PC-9 (cell line): ENCODE measurements around the gene SYNRG. TPM values are rescaled to one million over a fixed set of nuclear protein-coding genes. Genes with fewer than 3 reads are reported as not detected.

Experiments used
- BruUV-seq: library from RNA; stranded (reverse); fragments of 400-500 nt; replicated peaks from 2 replicates; lab custom pipeline; 2021; lab: Mats Ljungman, UMichigan
- CTCF ChIA-PET: fragments of 300-600 bp; sonication (Branson Sonifier 250); formaldehyde crosslinking; loops from one replicate; lab custom pipeline; 2022; ENCODE audit warnings: antibody characterized with exemption; lab: Charles Lee
- POLR2A ChIA-PET: fragments of 300-600 bp; sonication (Branson Sonifier 250); formaldehyde crosslinking; loops from one replicate; lab custom pipeline; 2022; ENCODE audit warnings: antibody characterized with exemption; ENCODE audit not compliant: unreplicated experiment; lab: Charles Lee
- DNase-seq, 2 experiments: peaks; one replicate each; pipeline versions ENCODE4 v3.0.0 to v3.0.0-alpha.2; 2015 to 2022; ENCODE audit warnings: mixed read lengths in 1 of 2
- H2AFZ ChIP-seq: fragments of 200-600 bp; sonication (generic); 2 replicates; pipeline ENCODE4 v1.8.1; 2017; ENCODE audit warnings: antibody characterized with exemption
- H3F3A ChIP-seq: fragments of 200-600 bp; sonication (generic); 2 replicates; pipeline ENCODE4 v1.8.1; 2017; ENCODE audit warnings: antibody characterized with exemption, mild to moderate bottlenecking, low read depth; ENCODE audit not compliant: insufficient read depth
- H3K27ac ChIP-seq: fragments of 200-600 bp; sonication (generic); 2 replicates; pipeline ENCODE4 v1.6.1; 2016; ENCODE audit warnings: mixed run types
- H3K27me3 ChIP-seq: fragments of 200-600 bp; sonication (generic); 2 replicates; pipeline ENCODE4 v1.6.1; 2016; ENCODE audit warnings: low read depth, mixed run types; ENCODE audit not compliant: insufficient read depth
- H3K36me3 ChIP-seq: fragments of 200-600 bp; sonication (generic); 2 replicates; pipeline ENCODE4 v1.6.1; 2016; ENCODE audit warnings: low read depth, mixed run types
- H3K4me1 ChIP-seq: fragments of 200-600 bp; sonication (generic); replicated peaks from 2 replicates; pipeline ENCODE4 v1.6.1; 2016; ENCODE audit warnings: mixed run types; ENCODE audit not compliant: insufficient read depth
- H3K4me2 ChIP-seq: fragments of 200-600 bp; sonication (generic); 2 replicates; pipeline ENCODE4 v1.6.1; 2017; ENCODE audit warnings: mixed run types
- H3K4me3 ChIP-seq: fragments of 200-600 bp; sonication (generic); 2 replicates; pipeline ENCODE4 v1.6.1; 2016; ENCODE audit warnings: mixed run types
- H3K79me2 ChIP-seq: fragments of 200-600 bp; sonication (generic); 2 replicates; pipeline ENCODE4 v1.6.1; 2017; ENCODE audit warnings: low read depth, mixed run types
- H3K9me2 ChIP-seq: fragments of 200-600 bp; sonication (generic); 2 replicates; pipeline ENCODE4 v1.8.1; 2017; ENCODE audit warnings: mild to moderate bottlenecking; ENCODE audit not compliant: insufficient read depth
- H3K9me3 ChIP-seq: fragments of 200-600 bp; sonication (generic); 2 replicates; pipeline ENCODE4 v1.8.1; 2016; ENCODE audit warnings: low read depth; ENCODE audit not compliant: insufficient read depth
- H4K20me1 ChIP-seq: fragments of 200-600 bp; sonication (generic); 2 replicates; pipeline ENCODE4 v1.8.1; 2017; ENCODE audit not compliant: insufficient read depth
- EZH2 ChIP-seq: fragments of 200-600 bp; sonication (generic); IDR thresholded peaks from 2 replicates; pipeline ENCODE4 v1.8.0; 2017; ENCODE audit warnings: antibody characterized with exemption, low read depth
- intact Hi-C: fragments of 100-400 bp; cut with micrococcal nuclease; formaldehyde crosslinking; loops from one replicate; pipeline ENCODE4 v1.10.0; 2022; ENCODE audit not compliant: unreplicated experiment
- total RNA-seq: library from RNA; stranded (reverse); gene quantifications from 2 replicates; pipeline ENCODE4 v1.2.3, GENCODE V29; 2021
- TF ChIP-seq, protein P1 (sequence below): fragments of 200-600 bp; sonication (generic); conservative IDR thresholded peaks from 2 replicates; pipeline ENCODE4 v1.6.1; 2017; ENCODE audit warnings: mixed run types, antibody characterized with exemption, mild to moderate bottlenecking, moderate library complexity

SYNRG gene
- total RNA-seq, 1 experiment from 2014 or later, result 28.9 TPM

DNA sequence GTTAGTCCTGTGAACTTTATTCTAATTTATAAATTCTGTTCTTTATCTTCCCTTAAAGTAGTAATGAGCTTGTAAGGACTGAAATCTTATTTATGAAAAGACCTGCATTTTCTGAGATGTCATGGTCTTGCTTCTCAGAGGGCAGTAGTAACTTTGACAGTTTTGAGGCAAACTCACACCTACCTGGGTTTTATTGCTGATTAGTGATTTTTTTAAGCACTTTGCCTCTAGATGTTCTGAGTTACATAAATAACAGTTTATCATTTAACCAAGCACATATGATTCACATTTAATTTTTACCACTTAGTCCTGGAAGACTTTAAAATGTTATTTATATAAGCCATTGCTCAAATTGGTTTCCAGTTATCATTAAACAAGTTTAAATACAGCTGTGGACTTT, 108.8 kb downstream of the SYNRG start:
- Histone ChIP-seq H3K4me2 (no peak overlapping the region), H4K20me1 (peaks cover 29% of the 10 kb centered on the region)
- no TSS peak for BruUV-seq

DNA sequence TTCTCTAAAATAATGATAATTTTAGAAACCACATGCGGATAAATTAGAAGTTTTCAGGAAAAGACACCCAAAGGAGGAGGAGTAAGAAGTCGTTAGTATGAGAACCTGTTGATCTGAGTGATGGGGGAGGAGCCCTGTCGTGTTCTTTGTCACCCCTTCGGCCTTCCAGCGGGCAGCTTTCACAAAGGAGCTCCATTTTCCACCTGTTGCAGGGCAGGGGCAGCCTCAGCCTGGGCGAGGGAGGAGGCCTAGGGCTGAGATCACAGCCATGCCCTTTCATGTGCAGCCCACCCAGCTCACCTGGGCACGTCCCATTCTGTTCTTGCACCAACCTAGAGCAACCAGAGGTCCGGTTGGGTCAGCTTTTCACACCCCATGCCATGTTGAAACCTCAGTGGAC, 114.2 kb downstream of the SYNRG start:
- no peak for DNase-seq
- CTCF ChIA-PET, result no interaction called here
- H3K9me3 ChIP-seq, result 0 out of 2 replicates have a peak, but pooled peaks cover 5% of the 10 kb centered on the region
- H3K4me1 ChIP-seq, result peaks cover 48% of the 10 kb centered on the region
- H3K27me3 ChIP-seq, result no peaks in the 10 kb centered on the region
- peaks cover 31% of the 10 kb centered on the region for H4K20me1 ChIP-seq
- TF ChIP-seq, protein P1, sequence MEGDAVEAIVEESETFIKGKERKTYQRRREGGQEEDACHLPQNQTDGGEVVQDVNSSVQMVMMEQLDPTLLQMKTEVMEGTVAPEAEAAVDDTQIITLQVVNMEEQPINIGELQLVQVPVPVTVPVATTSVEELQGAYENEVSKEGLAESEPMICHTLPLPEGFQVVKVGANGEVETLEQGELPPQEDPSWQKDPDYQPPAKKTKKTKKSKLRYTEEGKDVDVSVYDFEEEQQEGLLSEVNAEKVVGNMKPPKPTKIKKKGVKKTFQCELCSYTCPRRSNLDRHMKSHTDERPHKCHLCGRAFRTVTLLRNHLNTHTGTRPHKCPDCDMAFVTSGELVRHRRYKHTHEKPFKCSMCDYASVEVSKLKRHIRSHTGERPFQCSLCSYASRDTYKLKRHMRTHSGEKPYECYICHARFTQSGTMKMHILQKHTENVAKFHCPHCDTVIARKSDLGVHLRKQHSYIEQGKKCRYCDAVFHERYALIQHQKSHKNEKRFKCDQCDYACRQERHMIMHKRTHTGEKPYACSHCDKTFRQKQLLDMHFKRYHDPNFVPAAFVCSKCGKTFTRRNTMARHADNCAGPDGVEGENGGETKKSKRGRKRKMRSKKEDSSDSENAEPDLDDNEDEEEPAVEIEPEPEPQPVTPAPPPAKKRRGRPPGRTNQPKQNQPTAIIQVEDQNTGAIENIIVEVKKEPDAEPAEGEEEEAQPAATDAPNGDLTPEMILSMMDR, result no peak
- no peak for TF ChIP-seq EZH2
- no peak overlapping the region for H3K4me3 ChIP-seq
- no peak overlapping the region for H3K4me2 ChIP-seq
- H3K9me2 ChIP-seq, result no peaks in the 10 kb centered on the region
- no TSS peak for BruUV-seq
- H3K27ac ChIP-seq, result no peak overlapping the region
- POLR2A ChIA-PET, result no interaction called here
- peaks cover 43% of the 10 kb centered on the region for H3F3A ChIP-seq
- intact Hi-C loops, result no loop called here
- no peaks in the 10 kb centered on the region for H3K36me3 ChIP-seq
- H2AFZ ChIP-seq, result no peak overlapping the region
- H3K79me2 ChIP-seq, result peaks cover 96% of the 10 kb centered on the region

More for the DNA sequence above, 108.8 kb downstream of the SYNRG start:
- CTCF ChIA-PET, result no interaction called here
- Histone ChIP-seq H2AFZ (no peak overlapping the region), H3K79me2 (peaks cover 99% of the 10 kb centered on the region), H3K27me3 (no peaks in the 10 kb centered on the region), H3K9me2 (no peaks in the 10 kb centered on the region), H3K27ac (no peak overlapping the region), H3K4me1 (no peaks in the 10 kb centered on the region), H3F3A (0 out of 2 replicates have a peak, but pooled peaks cover 2% of the 10 kb centered on the region), H3K4me3 (no peak overlapping the region), H3K36me3 (0 out of 2 replicates have a peak, but pooled peaks cover 4% of the 10 kb centered on the region), H3K9me3 (no peaks in the 10 kb centered on the region)
- POLR2A ChIA-PET, result no interaction called here
- intact Hi-C loops, result no loop called here
- DNase-seq, result no peak
- TF ChIP-seq, protein P1, result no peak
- no peak for TF ChIP-seq EZH2

DNA sequence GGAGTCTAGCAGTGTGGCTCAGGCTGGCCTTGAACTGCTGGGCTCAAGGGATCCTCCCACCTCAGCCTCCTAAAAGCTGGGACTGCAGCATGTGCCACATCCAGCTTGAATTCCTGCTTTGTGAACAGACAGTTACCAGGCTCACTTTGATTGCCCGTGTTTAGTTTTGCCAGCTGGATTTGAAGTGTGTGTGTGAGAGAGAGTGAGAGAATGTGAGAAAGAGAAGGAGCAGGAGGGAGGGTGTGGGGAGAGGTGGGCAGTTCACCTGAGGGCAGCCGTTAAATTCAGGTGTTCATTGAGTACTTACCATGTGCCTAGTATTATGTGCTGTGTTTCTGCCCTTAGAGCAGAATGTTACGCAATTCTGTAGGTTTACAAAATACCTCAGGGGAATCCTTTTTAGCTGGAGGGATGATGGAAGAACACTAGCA, 114.8 kb downstream of the SYNRG start:
- peaks cover 90% of the 10 kb centered on the region for H3K79me2 ChIP-seq
- H3K9me3 ChIP-seq, result 0 out of 2 replicates have a peak, but pooled peaks cover 5% of the 10 kb centered on the region
- H3K4me2 ChIP-seq, result peak overlapping the region; percentile 16; the same call in 1 of the 2 replicates
- POLR2A ChIA-PET, result no interaction called here
- peaks cover 48% of the 10 kb centered on the region for H3K4me1 ChIP-seq
- TF ChIP-seq, protein P1, result no peak
- no peak for TF ChIP-seq EZH2
- intact Hi-C loops, result no loop called here
- peaks cover 43% of the 10 kb centered on the region for H3F3A ChIP-seq
- H3K36me3 ChIP-seq, result no peaks in the 10 kb centered on the region
- peaks cover 31% of the 10 kb centered on the region for H4K20me1 ChIP-seq
- BruUV-seq, result no TSS peak
- H3K27me3 ChIP-seq, result no peaks in the 10 kb centered on the region
- no peaks in the 10 kb centered on the region for H3K9me2 ChIP-seq
- H3K27ac ChIP-seq, result peak overlapping the region; percentile 19
- no peak overlapping the region for H2AFZ ChIP-seq
- DNase-seq, result no peak
- CTCF ChIA-PET, result no interaction called here
- no peak overlapping the region for H3K4me3 ChIP-seq
